AG08395 (cell line): ENCODE data around the gene MSLN.

Experiments used
- DNase-seq: peaks from one replicate; pipeline ENCODE4 v3.0.0; 2012; ENCODE audit warnings: mixed read lengths, low spot score

Gene MSLN

DNA sequence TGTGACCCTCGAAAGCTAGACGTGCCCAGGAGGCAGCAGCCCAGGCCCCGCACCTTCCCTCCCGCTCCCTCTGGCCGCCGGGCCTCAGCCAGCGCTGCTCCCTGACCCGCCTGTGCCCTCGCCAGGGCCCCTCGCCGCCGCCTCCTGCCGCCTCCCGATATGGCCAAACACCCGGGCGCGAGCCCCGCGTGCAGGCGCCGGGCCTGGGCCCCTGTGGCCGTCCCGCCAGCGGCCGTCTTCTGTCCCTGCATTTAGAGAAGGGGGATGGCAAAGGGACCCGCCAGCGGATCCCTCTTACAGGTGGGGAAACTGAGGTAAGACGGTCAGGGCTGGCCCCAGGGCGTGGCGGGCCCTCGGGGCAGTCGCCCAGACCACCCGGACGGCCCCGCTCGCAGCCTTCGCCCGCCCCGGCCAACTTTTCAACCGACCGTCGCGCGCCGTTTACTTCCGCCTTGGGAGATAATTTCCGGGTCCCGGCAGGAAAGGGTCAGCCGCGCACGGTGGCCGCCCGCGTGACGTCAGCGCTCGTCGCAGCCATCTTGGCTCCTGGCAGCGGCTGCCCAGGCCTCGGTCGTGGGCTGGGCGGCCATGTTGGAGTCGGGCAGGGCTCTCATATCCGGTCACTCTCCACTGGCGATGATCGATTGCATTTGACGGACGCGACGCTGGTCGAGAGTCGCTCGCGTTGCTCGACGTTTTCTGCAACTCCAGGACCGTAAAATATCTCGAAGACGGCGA is 47.0 kb downstream of the MSLN start:
- peak; percentile 98 for DNase-seq

DNA sequence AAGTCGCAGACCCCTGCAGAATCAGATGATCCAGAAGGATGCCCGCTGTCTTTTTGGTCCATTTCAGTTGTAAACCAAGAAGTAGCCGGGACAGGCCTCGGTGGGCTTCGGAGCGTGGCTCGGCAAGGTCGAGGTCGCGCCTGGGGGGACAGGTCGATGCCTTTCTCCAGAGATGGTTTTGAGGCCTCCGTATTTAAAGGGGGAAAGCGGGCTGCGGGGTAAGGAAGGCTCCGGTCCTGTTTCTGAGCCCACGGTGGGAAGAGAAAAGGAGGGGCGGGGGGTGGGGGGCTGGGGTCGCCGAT is 47.5 kb downstream of the MSLN start:
- no peak for DNase-seq

DNA sequence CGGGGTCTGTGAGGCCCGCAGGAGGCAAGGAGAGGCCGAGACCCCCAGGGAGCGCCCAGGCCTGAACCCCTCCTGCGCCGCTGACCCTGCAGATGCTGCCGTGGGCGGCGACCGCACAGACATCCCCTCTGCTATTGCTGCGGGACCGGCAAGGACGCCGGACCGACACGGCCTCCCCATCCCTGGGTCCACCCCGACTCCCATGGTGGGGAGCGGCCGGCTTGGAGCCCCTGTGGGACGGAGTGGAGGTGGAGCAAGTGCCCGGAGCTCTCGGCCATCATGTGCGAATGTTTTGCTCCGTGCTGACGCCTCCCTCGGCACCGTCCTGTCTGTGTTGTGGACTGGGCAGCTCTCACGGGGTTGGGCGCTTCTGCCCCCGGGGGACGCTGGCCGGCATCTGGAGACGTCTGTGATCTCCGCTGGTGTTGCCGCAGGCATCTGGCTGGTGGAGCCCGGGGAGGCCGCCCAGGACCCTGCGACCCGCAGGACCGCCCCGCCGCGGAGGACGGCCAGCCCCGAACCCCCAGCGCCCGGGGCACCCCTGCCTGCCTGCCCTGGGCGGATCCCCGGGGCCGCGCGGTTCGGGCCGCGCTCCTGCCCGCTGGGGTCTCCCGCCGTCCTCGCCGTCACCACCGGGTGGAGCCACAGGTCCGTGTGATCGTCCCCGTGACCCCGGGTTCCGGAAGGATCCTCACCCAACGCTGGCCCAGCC is 52.8 kb downstream of the MSLN start:
- peak; percentile 74 for DNase-seq

DNA sequence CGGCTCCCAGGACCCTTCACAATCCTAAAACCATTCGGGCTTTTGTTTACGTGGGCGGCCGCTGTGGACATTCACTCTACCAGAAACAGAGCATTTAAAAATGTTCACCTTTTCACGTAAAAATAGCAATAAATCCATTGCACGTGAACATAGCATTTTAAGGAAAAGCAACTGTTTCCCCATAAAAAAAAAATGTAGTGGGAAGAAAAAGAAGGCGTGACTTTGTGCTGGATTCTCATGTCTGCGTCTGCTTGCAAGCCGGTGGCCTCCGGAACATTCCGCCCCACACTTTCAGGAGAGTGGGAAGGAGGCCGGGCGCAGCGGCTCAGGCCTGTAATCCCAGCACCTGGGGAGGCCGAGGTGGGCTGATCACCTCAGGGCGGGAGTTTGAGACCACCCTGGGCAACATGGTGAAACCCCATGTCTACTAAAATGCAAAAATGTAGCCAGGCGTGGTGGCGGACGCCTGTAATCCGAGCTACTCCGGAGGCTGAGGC is 53.4 kb downstream of the MSLN start:
- no peak for DNase-seq

DNA sequence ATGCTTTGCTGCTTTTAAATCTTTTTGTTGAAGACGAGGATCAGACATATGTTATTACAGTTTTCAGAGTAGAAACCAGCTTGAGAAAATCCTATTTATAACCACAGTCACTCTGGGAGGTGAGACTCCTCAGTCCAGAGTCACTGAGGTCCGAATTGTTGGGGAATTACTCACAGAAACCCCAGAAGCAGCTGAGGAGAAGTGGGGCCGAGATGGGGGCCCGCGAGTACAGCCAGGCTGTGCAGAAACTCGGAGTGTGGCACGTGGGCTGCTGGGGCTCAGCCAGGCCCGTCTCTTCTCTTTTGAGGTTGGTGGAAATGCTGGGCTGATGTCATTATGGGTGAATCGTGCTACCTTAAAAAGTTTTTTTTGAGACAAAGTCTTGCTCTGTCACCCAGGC is 54.4 kb downstream of the MSLN start:
- DNase-seq = peak; percentile 54

DNA sequence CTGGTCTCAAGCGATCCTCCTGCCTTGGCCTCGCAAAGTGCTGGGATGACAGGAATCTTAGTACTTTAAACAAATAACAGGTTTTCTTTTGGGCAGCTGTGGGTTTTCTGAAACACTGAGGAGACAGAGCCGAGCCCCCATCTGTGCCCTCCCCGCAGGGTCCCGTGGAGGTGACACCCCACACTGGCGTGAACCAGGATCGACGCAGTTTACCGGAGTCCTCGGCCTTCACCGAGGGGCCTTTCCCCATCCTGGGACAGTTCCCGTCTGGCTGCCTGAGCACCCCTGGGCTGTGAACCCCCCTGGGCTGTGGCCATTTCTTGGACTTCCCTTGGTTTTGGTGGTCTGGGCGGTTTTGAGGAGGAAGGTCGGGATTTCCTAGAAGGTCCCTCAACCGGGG is 55.3 kb downstream of the MSLN start:
- DNase-seq = no peak

DNA sequence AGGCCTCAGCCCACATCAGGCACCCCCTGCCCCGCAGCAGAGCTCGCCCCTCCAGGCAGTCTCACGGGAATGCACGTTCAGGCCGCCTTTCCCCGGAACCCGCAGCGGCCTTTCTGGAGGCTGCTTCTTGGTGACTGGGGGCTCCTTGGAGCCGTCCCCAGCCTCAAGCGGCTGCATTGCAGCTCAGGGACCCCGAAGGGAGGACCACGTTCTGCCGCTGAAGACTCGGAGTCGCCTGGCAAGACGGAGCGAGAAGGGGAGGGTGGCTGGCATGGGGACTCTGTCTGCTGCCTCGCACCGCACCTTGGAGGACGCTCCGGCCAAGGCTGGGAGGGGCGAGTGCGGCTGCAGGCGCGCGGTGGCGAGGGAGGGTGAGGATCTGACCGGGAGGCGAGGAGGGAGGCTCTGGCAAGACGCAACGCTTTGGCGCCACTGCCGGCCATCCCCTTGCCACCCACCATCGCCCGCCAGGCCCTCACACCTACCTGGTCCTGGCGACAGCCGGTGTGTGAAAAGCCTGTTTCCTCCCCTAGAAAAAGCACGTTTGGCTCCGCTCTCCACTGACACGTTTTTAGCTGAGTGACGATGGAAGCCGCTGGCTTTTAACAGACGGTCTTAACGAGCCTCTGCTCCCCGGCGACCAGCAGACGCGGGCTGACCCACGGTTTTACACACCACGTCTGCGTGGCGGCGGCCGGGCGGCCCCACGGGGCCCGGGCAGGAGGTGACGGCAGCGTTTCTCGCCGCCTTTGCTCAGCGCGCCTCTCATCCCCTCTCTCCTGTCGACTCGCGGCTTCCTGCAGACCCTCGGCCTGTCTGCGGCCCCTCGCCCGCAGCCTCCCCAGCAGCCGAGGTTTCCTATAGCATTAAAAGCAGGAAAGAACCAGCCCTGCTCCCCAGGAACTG is 56.7 kb downstream of the MSLN start:
- no peak for DNase-seq

DNA sequence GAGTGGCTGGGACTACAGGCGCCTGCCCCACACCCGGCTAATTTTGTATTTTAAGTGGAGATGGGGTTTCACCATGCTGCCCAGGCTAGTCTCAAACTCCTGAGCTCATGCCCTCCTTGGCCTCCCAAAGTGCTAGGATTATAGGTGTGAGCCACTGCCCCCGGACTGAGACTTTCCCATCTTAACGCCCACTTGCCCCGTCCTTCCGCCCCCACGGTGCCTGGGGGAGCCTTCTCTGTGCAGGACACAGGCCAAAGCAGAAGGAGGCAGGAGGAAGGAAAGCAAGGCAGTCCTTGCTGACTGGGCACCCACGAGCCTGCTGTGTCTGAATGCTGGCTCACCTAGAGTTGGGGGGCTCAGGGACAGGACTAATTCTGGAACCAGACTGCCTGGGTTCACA is 57.6 kb downstream of the MSLN start:
- DNase-seq = no peak
